Measurements from ENCODE around the gene ACAD8.

- peak; percentile 66 for TF ChIP-seq POLR2AphosphoS5 (IDR thresholded peaks at IDR 0.05)
- TF ChIP-seq REST (IDR thresholded peaks at IDR 0.05; ENCODE audit: borderline replicate concordance), result no peak
- TF ChIP-seq CTCF (IDR thresholded peaks at IDR 0.05; ENCODE audit: poor library complexity, severe bottlenecking), result peak; percentile 66
These were observed 22.4 kb downstream of the ACAD8 start, which contains the start of gene GLB1L3 for GRCh38 chr11:134275534-134276395.
